Large intestine (tissue), 3 donors: Measurements from ENCODE around the gene EVL. TPM values are rescaled to one million over a fixed set of nuclear protein-coding genes. Genes with fewer than 3 reads are reported as not detected.
A peak's percentile ranks its signal among the peaks of the same experiment; 100 is the strongest.
"Not testable (repeated sequence)": the region's sequence is repeated elsewhere in the genome, so short reads cannot be mapped to it uniquely, and the experiment has no call there.

Experiments
- DNase-seq, 2 donors: peaks; one replicate each; pipeline versions ENCODE4 v3.0.0 to v3.0.0-alpha.2; 2013
- H3K27ac ChIP-seq: one replicate; pipeline ENCODE4 v1.5.1; 2013; ENCODE audit warnings: low read length
- H3K27me3 ChIP-seq: 2 replicates; pipeline ENCODE4 v1.6.1; 2013; ENCODE audit warnings: low read length; ENCODE audit not compliant: control insufficient read depth, insufficient read depth
- H3K36me3 ChIP-seq: 2 replicates; pipeline ENCODE4 v1.6.1; 2013; ENCODE audit warnings: low read length; ENCODE audit not compliant: control insufficient read depth, insufficient read depth
- H3K4me1 ChIP-seq: one replicate; pipeline ENCODE4 v1.6.1; 2013; ENCODE audit warnings: low read length; ENCODE audit not compliant: control insufficient read depth, insufficient read depth
- H3K4me3 ChIP-seq: one replicate; pipeline ENCODE4 v1.5.1; 2013; ENCODE audit warnings: low read length
- H3K9me3 ChIP-seq: one replicate; pipeline ENCODE4 v1.6.1; 2013; ENCODE audit warnings: mild to moderate bottlenecking, low read depth, low read length, moderate library complexity; ENCODE audit not compliant: control insufficient read depth
- WGBS: methylation state at CpG from one replicate; pipeline ENCODE4 v1.1.5; 2013; ENCODE audit warnings: low lambda C conversion rate; ENCODE audit not compliant: insufficient coverage; 5-methylcytosine and 5-hydroxymethylcytosine counted together
- polyA plus RNA-seq: library from polyadenylated mRNA; unstranded; fragments of 120-200 nt; gene quantifications from one replicate; pipeline ENCODE4 v1.2.1, GENCODE V29; 2013

Gene EVL
- polyA plus RNA-seq, 1 donor: 119 TPM

GRCh38 chr14:100027771-100028490, 37.3 kb upstream of the EVL start:
- whole genome bisulfite sequencing: no CpG with 5 or more reads among the region's 4 CpGs
- no peaks in the 10 kb centered on the region for H3K27me3 ChIP-seq

DNA sequence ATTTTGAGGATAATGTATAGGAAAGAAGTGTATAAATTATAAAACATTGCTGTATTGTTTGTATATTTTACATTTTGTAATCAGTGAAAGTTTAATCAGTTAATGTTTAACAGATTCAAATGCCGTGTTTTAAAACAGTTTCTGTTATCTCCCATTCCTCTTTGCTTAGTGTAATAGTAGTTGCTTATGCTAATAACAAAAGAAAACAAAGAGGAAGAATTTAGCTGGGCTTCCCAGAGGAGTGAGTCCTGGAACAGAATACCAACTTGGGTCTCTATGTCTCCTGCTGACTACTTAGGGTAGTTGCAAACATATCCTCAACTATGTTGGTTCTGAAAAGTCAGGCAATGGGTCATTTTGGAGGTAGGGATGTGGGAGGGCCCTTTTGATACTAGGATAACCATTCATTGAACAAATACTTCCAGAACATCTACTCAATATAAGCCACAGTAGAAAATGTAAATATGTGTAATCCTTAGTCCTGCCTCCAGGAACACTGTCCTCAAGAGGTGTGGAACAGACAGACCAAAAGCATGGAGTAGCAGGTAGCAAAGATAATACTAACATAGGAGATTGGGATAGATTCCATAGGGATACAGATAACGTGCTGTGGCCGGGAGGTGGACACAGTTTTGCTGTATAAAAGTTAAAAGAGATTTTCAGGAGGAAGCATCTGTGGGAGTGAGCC, 36.1 kb upstream of the EVL start:
- no peak for DNase-seq
- Histone ChIP-seq H3K27me3 (no peaks in the 10 kb centered on the region), H3K4me1 (peaks cover 20% of the 10 kb centered on the region), H3K27ac (no peak overlapping the region), H3K9me3 (no peaks in the 10 kb centered on the region), H3K4me3 (no peak overlapping the region), H3K36me3 (no peaks in the 10 kb centered on the region)
- WGBS: 0% methylated on average over 1 of the region's 3 CpGs

More at GRCh38 chr14:100027771-100028490, 37.3 kb upstream of the EVL start:
- Histone ChIP-seq H3K4me1 (peaks cover 20% of the 10 kb centered on the region), H3K27ac (no peak overlapping the region), H3K4me3 (no peak overlapping the region), H3K36me3 (no peaks in the 10 kb centered on the region), H3K9me3 (no peaks in the 10 kb centered on the region)
- no peak for DNase-seq

DNA sequence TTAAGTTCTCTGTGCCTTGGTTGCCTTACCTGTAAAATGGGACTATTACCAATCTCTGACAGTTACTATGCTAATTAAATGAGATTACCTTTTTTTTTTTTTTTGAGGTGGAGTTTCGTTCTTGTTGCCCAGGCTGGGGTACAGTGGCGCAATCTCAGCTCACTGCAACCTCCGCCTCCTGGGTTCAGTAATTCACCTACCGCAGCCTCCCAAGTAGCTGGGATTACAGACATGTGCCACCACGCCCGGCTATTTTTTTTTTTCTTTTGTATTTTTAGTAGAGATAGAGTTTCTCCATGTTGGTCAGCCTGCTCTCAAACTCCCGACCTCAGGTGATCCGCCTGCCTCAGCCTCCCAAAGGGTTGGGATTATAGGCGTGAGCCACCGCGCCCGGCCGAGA, 35.2 kb upstream of the EVL start:
- H3K4me1 ChIP-seq: peaks cover 11% of the 10 kb centered on the region
- H3K36me3 ChIP-seq, H3K4me3 ChIP-seq, DNase-seq, H3K27ac ChIP-seq, H3K9me3 ChIP-seq, H3K27me3 ChIP-seq: not testable (repeated sequence)
- WGBS: no CpG with 5 or more reads among the region's 13 CpGs

DNA sequence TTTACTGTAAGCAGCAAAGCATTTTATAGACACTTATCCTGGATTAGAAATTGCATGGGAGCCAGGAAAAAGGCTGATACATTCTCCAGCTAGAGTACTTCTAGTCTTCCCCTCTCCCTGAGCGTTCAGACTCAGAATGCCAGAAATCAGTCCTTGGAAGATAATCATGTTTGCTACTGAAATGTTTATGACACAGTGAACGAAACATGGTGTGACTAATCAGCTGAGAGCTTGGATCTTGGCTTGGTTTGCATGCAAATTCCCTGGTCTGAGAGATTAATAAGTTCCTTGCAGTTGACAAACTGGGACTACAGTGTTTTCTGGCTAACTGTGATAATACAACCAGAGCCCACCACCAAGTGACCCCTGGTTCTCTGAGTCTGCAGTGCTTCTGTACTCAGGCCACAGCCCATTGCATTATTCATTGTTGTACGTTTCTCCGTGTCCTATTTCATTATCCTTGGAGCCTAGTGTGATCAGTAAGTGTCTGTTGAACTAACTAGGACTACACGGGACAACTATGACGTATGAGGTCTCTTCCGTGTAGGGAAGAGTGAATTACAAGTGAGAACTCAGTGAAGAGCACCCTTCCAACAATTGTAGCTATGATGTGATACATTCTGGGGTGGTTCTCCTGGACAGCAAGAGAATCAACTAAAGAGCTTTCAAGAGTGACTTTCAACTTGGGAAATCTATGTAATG, 34.6 kb upstream of the EVL start:
- Histone ChIP-seq H3K27me3 (no peaks in the 10 kb centered on the region), H3K9me3 (no peaks in the 10 kb centered on the region), H3K4me1 (peaks cover 6% of the 10 kb centered on the region), H3K4me3 (no peak overlapping the region), H3K27ac (no peak overlapping the region), H3K36me3 (no peaks in the 10 kb centered on the region)
- DNase-seq: peak in 1 of 2 donors; percentile 20
- 80% methylated on average over 2 of the region's 7 CpGs for WGBS

DNA sequence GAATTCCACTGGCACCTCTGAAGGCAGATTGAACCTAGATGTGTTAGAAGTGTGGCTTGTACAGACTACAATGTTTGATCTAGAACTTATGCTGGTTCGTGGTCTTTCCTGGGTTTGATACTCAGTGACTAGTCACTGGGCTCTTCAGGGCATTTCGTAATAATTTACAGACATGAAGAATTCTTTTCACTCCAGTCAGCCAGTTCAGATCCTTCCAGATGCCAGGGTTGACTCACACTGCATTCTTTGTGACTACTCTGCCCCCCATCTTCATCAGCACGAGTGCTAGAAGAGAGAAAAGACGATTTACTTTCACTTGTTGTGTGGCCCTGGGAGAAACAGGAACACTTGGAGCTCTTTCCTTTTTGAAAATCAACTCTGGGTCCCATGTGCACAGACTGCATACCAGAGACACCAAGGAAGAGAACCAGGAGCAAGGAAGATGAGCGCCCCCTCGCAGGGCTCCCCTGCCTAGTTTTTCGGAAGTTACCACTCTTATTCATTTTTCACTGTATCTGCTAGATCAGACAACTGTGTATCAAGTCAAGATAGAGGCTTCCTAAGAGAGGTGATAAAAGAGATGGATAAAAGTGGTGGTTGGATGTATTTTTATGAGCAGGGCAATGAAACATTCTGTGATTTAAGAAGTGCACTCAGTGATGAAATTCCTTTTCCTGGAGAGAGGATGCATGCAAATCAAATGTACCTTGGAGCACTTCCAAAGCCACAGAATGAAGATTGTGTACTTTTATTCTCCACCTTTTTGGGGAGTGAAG, 33.5 kb upstream of the EVL start:
- no CpG with 5 or more reads among the region's 7 CpGs for WGBS
- Histone ChIP-seq H3K27ac (no peak overlapping the region), H3K36me3 (no peaks in the 10 kb centered on the region), H3K27me3 (no peaks in the 10 kb centered on the region), H3K4me1 (peaks cover 6% of the 10 kb centered on the region), H3K4me3 (no peak overlapping the region), H3K9me3 (no peaks in the 10 kb centered on the region)
- peak in 1 of 2 donors; percentile 16 for DNase-seq

GRCh38 chr14:100032738-100033137, 32.5 kb upstream of the EVL start:
- DNase-seq: no peak
- H3K36me3 ChIP-seq: no peaks in the 10 kb centered on the region
- H3K27ac ChIP-seq: no peak overlapping the region
- no CpG with 5 or more reads among the region's 1 CpG for WGBS
- H3K27me3 ChIP-seq: no peaks in the 10 kb centered on the region
- H3K9me3 ChIP-seq: no peaks in the 10 kb centered on the region
- H3K4me3 ChIP-seq: no peak overlapping the region
- H3K4me1 ChIP-seq: peaks cover 6% of the 10 kb centered on the region

- Histone ChIP-seq H3K36me3 (no peaks in the 10 kb centered on the region), H3K4me1 (peaks cover 6% of the 10 kb centered on the region), H3K27ac (no peak overlapping the region), H3K4me3 (no peak overlapping the region), H3K27me3 (no peaks in the 10 kb centered on the region), H3K9me3 (no peaks in the 10 kb centered on the region)
- 85% methylated on average over 2 of the region's 5 CpGs for WGBS
- DNase-seq: no peak
Observed at GRCh38 chr14:100033347-100034075, 31.7 kb upstream of the EVL start.

GRCh38 chr14:100034468-100034867, 30.8 kb upstream of the EVL start:
- H3K4me1 ChIP-seq: peaks cover 6% of the 10 kb centered on the region
- H3K36me3 ChIP-seq: no peaks in the 10 kb centered on the region
- 100% methylated on average over 1 of the region's 4 CpGs for WGBS

DNA sequence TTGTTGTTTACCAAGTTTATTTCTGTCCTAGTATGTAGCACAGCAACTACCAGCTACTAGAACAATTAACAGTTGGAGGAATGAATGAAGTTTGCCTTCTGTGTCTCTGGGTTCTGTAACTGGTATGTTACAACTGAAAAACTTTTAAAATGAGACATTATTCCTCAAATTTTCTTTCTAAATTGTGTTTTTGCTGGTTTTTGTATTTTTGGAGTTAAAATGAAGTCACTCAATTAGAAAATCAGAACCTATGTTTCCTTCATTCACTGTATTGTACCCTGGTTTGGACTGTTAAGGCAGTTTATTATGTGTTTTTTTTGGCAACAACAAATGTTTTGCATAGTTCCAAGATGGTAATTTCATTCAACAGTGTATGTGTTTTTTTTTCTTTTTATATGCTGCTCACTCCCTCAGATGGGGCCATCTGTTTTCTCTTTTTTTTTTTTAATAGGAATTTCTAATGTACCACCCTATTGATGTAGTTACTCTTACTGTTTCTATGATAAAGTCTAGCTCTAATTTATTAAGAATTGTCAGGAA, 30.2 kb upstream of the EVL start:
- Histone ChIP-seq H3K27ac (no peak overlapping the region), H3K27me3 (no peaks in the 10 kb centered on the region), H3K4me3 (no peak overlapping the region), H3K36me3 (no peaks in the 10 kb centered on the region), H3K9me3 (no peaks in the 10 kb centered on the region), H3K4me1 (peaks cover 6% of the 10 kb centered on the region)
- no peak for DNase-seq

More at GRCh38 chr14:100034468-100034867, 30.8 kb upstream of the EVL start:
- Histone ChIP-seq H3K4me3 (no peak overlapping the region), H3K27ac (no peak overlapping the region), H3K27me3 (no peaks in the 10 kb centered on the region), H3K9me3 (no peaks in the 10 kb centered on the region)
- DNase-seq: no peak
